AG09319 (cell line): ENCODE results near the gene CTSD.

Experiments used
- DNase-seq: peaks from one replicate; pipeline ENCODE4 v3.0.0-alpha.2; 2010; ENCODE audit warnings: low read depth; ENCODE audit errors: extremely low read depth
- CTCF ChIP-seq: IDR thresholded peaks from 2 replicates; pipeline ENCODE4 v1.5.1; 2011; ENCODE audit warnings: low read depth, mild to moderate bottlenecking, inconsistent platforms, low read length, moderate library complexity

The CTSD gene

GRCh38 chr11:1705126-1706052 is 58.3 kb downstream of the CTSD start:
- no peak for DNase-seq
- no peak for TF ChIP-seq CTCF

GRCh38 chr11:1703146-1703545 is 60.6 kb downstream of the CTSD start:
- DNase-seq, result no peak
- no peak for TF ChIP-seq CTCF
